ENCODE measurements around the gene CAV2. TPM values are rescaled to one million over a fixed set of nuclear protein-coding genes. Genes with fewer than 3 reads are reported as not detected.

CAV2 gene
- total RNA-seq, 1 donor from 2014 or later: 161 TPM

GRCh38 chr7:116546054-116546453, 46.5 kb downstream of the CAV2 start:
- DNase-seq (ENCODE audit: low read depth in 2 of 2): no peak

- no peak for DNase-seq (ENCODE audit: low read depth in 2 of 2)
These were observed 47.4 kb downstream of the CAV2 start for GRCh38 chr7:116546916-116547315.

DNA sequence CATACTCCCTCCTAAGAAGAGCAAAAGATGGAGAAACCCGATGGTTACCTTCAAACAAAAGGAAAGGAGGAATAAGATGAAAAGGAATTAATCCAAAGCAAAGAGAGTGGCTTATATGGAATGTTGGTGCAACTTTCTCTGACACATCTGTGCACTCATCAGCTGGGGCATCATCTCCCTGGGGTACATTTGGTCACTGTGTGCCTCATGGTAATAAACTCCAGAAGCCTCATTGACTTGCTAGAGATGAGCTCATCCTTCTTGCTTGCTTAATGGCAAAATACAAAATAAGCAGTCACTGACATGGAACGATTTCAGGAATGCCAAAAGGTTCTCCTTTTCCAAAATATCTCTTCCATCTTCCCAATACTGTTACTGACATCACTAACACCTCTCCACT, 47.8 kb downstream of the CAV2 start:
- DNase-seq (ENCODE audit: low read depth in 2 of 2): no peak

GRCh38 chr7:116548506-116548905, 49.0 kb downstream of the CAV2 start:
- DNase-seq (ENCODE audit: low read depth in 2 of 2): no peak

DNA sequence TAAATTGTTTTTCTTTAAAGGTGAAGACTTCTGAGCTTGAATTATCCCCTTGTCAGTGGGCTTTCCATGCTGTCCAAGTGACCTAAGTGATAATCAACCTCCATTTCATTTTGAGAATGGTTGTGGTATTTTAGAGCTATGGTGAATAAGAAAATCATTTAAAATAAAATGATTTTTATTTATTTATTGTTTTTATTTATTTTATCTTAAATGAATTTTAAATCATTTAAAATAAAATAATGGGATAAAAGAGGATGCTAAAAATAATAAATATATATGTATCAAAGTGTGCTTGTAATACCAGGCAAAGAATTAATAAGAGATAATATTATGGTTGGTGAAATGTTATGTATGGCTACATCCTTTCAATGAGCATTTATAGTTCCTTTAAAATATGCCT, 49.8 kb downstream of the CAV2 start:
- DNase-seq (ENCODE audit: low read depth in 2 of 2): no peak

DNA sequence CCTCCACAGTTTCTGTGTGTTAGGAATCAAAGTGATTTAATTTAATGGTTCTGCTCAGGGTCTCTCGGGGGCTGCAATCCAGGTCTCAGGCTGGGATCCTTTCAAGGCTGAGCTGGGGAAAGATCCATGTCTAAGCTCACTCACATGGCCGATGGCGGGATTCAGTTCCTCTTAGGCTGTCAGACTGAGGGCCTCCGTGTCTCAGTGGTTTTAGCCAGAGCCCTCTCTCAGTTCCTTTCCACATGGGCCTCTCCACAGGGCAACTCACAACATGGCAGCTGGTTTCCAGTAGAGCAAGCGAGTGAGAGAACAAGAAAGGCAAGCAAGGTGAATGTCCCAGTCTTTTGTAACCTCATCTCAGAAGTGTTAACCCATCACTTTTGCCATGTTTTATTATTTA, 52.2 kb downstream of the CAV2 start:
- no peak for DNase-seq (ENCODE audit: low read depth in 2 of 2)

DNA sequence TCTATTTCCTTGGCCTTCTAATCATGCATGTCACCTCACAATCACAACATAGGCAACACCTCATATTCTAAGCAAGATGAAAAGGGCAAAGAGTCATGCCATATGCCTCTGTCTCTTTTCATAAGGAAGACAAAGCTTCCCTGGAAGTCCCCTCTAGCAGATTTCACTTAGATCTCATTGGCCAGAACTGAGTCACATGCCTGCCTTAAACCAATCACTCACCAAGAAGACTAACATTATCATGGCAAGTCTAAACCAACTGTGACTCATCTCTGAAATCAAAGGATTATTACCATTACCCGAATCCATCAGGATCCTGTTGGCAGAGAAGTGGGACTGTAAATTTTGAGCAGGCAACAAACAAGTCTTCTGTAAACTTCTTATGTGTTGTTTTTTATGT, 53.1 kb downstream of the CAV2 start:
- peak in 1 of 2 donors; percentile 68 for DNase-seq (ENCODE audit: low read depth in 2 of 2)

DNA sequence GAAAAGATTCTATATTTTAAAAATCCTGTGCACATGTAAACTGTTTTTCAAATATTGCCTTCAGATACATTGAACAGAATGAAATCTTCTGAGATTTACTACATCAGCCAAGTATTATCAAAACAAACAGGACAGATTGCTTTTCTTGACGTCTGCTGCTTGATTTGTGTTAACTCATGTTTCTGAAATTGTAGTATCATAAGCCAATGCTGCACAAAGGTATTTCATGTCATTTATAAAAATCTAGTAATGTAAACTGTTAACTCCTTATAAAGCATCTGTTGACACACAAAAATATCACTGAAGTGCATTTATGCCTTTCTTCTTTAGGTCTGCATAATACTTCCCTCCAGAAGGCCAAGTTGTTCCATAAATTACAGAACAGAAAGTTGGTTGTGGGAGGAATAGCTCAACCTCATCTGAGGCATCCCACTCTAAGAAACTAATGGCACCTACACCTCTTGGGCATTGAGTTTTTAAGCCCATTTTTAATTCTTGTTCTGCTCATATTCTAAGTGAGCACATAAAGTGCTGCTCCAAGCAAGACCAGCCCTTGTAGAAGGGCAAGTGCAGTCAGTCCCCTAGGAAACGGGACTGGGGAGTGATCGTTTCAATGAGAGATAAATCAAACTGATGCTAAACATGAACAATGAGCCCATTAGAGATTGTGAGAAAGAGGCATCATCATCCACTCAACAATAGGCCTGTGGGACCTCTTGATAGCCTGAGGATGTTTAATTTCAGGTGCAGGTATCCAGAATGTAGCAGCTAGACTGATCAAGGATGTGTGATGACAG, 53.8 kb downstream of the CAV2 start:
- no peak for DNase-seq (ENCODE audit: low read depth in 2 of 2)

- DNase-seq (ENCODE audit: low read depth in 2 of 2): peak in 1 of 2 donors; percentile 80
These were observed 54.9 kb downstream of the CAV2 start for GRCh38 chr7:116554436-116554835.

- DNase-seq (ENCODE audit: low read depth in 2 of 2): no peak
These were observed 55.4 kb downstream of the CAV2 start for GRCh38 chr7:116554911-116555310.

- no peak for DNase-seq (ENCODE audit: low read depth in 2 of 2)
These were observed 57.6 kb downstream of the CAV2 start for GRCh38 chr7:116557066-116557585.

- no peak for DNase-seq (ENCODE audit: low read depth in 2 of 2)
These were observed 58.4 kb downstream of the CAV2 start for GRCh38 chr7:116557901-116558300.

Other genes starting within 250 kb of the CAV2 start
- 644 and 1,184 TPM in 2 replicates for gene CAV1, start 25.3 kb downstream of the CAV2 start, total RNA-seq
- 36.8 and 43.0 TPM in 2 replicates for gene MET, start 172.5 kb downstream of the CAV2 start, total RNA-seq

All from dermis microvascular lymphatic vessel endothelial cell (primary cell).